Mucosa of descending colon (tissue), 3 donors: ENCODE data around the gene CMTM4. TPM values are rescaled to one million over a fixed set of nuclear protein-coding genes. Genes with fewer than 3 reads are reported as not detected.
A peak's percentile ranks its signal among the peaks of the same experiment; 100 is the strongest.

ENCODE experiments used
- ATAC-seq: fragments of 200-7000 bp; cut with Tn5 transposase; one replicate; pipeline ENCODE4 v1.9.1; 2020; ENCODE audit warnings: mild to moderate bottlenecking, moderate library complexity
- DNase-seq, 3 donors: peaks; one replicate each; pipeline ENCODE4 v3.0.0-alpha.2; 2020
- H3K36me3 ChIP-seq: fragments of 200-600 bp; one replicate; pipeline ENCODE4 v1.8.0; 2021; ENCODE audit warnings: low read depth, mild to moderate bottlenecking
- H3K4me1 ChIP-seq: fragments of 200-600 bp; one replicate; pipeline ENCODE4 v1.8.0; 2021; ENCODE audit warnings: low read depth, mild to moderate bottlenecking
- H3K4me3 ChIP-seq: fragments of 200-600 bp; one replicate; pipeline ENCODE4 v1.8.0; 2021; ENCODE audit warnings: mild to moderate bottlenecking
- H3K9me3 ChIP-seq: fragments of 200-600 bp; one replicate; pipeline ENCODE4 v1.8.0; 2021; ENCODE audit warnings: mild to moderate bottlenecking
- intact Hi-C, 2 donors: fragments of 100-400 bp; cut with DNase I in 1 of 2; cut with micrococcal nuclease in 1 of 2; formaldehyde crosslinking; loops; one replicate each; pipeline versions ENCODE4 v1.11.0 to v1.11.1; 2022; cut with DNase I, micrococcal nuclease
- total RNA-seq, 3 donors: library from RNA; stranded (reverse); fragmentation: NEBNext Ultra II Directional in 2 of 3; extraction: Animal tissue kit (Norgen Biotek cat#: 25700) in 2 of 3; gene quantifications; one replicate each; pipeline versions ENCODE4 v1.2.1 to v1.2.4, GENCODE V29; 2021 to 2023
- TF ChIP-seq, protein P1 (sequence below): fragments of 200-600 bp; IDR thresholded peaks from one replicate; pipeline ENCODE4 v1.8.0; 2022; ENCODE audit warnings: antibody characterized with exemption, mild to moderate bottlenecking
- donor health status: DM: no; HTN: no; CAD: no; lungs with moderate emphysema.
- donor health status: DM: no; HTN: no; CAD: no.
- donor health status: DM: no; HTN: yes; CAD: no.

The CMTM4 gene
- total RNA-seq, 3 donors from 2014 or later = 91.6 to 208 (median 155) TPM

DNA sequence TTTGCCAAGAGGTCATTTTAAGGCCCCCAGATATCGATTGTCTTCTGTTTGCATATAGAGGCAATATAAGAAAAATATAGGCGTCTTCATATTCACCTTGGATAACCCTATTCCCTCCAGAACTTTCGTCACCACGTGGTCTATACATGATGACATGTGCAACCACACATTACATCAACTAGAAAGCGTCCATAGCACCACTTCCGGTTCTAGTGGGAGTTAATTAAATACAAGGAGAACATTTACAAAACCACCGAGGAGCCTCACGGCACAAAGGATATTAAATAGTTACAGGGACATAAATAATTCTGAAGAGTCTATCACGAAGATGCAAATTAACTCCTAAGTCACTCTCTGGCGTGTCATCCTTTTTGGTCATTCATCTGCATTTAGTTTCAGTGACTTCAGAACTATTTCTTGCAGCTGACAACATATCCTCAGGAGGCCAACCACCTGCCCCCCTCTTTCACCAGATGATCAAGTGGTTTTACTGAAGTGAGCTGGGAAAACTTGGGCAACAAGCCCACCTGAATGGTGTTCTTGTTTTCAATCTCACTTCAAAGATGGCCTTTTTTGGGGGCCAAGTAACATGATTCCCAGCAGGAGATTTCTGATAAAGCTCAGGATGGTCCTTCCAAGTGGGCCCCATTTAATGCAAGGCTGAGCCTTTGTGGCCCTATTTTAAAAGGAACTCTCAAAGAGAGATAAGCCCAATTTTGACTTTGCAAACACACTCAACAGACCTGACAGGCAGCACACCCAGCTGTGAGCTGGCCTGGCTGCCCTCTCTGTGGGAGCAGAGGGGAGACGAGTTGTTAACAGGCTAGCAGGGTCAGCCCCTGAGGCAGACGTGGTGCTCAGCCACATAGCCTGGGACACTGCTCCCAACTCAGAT lies 76.8 kb downstream of the CMTM4 start:
- intact Hi-C loops = no loop called here
- H3K36me3 ChIP-seq = peaks cover 6% of the 10 kb centered on the region
- no peaks in the 10 kb centered on the region for H3K9me3 ChIP-seq
- no peak for ATAC-seq
- no peak overlapping the region for H3K4me3 ChIP-seq
- no peaks in the 10 kb centered on the region for H3K4me1 ChIP-seq
- TF ChIP-seq, protein P1, sequence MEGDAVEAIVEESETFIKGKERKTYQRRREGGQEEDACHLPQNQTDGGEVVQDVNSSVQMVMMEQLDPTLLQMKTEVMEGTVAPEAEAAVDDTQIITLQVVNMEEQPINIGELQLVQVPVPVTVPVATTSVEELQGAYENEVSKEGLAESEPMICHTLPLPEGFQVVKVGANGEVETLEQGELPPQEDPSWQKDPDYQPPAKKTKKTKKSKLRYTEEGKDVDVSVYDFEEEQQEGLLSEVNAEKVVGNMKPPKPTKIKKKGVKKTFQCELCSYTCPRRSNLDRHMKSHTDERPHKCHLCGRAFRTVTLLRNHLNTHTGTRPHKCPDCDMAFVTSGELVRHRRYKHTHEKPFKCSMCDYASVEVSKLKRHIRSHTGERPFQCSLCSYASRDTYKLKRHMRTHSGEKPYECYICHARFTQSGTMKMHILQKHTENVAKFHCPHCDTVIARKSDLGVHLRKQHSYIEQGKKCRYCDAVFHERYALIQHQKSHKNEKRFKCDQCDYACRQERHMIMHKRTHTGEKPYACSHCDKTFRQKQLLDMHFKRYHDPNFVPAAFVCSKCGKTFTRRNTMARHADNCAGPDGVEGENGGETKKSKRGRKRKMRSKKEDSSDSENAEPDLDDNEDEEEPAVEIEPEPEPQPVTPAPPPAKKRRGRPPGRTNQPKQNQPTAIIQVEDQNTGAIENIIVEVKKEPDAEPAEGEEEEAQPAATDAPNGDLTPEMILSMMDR = no peak
- DNase-seq = no peak

- ATAC-seq = peak; percentile 58
- Histone ChIP-seq H3K9me3 (no peaks in the 10 kb centered on the region), H3K36me3 (peaks cover 6% of the 10 kb centered on the region), H3K4me3 (no peak overlapping the region), H3K4me1 (no peaks in the 10 kb centered on the region)
- intact Hi-C loops = no loop called here
- no peak for DNase-seq
- TF ChIP-seq, protein P1 = no peak
Observed at GRCh38 chr16:66618588-66619375, 77.8 kb downstream of the CMTM4 start.

DNA sequence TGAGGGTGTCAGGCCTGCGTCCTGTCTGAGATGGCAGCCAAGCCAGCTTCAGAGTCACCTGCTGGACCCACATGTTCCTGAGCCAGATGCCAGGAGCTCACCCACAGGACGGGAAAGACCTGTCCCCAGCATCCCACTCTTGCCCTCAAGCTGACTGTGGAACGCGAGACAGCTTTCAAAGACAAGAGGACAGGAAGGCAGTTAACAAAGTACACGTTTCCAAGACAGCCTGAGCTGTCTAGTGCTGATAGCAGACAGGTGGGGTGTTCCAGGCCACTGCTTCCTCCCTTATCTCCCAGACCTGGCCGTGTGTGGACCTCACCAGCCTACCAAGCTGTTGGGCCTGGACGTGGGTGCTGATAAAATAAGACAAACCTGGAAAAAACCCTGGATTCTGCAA lies 78.8 kb downstream of the CMTM4 start:
- H3K4me1 ChIP-seq = no peaks in the 10 kb centered on the region
- TF ChIP-seq, protein P1 = no peak
- intact Hi-C loops = no loop called here
- ATAC-seq (no peak), DNase-seq (no peak)
- H3K36me3 ChIP-seq = peaks cover 6% of the 10 kb centered on the region
- H3K4me3 ChIP-seq = no peak overlapping the region
- no peaks in the 10 kb centered on the region for H3K9me3 ChIP-seq

DNA sequence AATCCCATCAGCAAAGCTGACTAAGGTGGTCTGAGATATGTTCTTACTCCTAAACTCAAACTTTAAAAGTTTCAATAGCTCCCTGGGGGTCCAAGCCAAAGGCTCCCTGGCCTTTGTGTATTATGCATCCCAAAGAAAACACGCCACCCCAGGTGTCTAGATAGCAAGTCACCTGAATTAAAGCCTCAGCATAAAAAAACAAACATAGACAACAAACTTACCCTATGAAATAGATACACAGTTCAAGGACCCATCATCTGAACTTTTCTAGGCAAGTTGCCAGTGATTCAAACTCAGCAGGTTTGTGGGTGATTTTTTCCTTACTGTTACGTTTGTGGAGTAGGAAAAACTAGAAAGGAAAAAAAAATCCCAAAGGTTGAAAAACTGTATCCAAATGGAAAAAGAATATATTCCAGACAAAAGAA lies 79.5 kb downstream of the CMTM4 start:
- intact Hi-C loops = no loop called here
- no peak for ATAC-seq
- DNase-seq = no peak
- H3K4me1 ChIP-seq = no peaks in the 10 kb centered on the region
- TF ChIP-seq, protein P1 = no peak
- H3K4me3 ChIP-seq = no peak overlapping the region
- peaks cover 4% of the 10 kb centered on the region for H3K36me3 ChIP-seq
- no peaks in the 10 kb centered on the region for H3K9me3 ChIP-seq

- Histone ChIP-seq H3K36me3 (no peaks in the 10 kb centered on the region), H3K9me3 (no peaks in the 10 kb centered on the region), H3K4me3 (no peak overlapping the region), H3K4me1 (no peaks in the 10 kb centered on the region)
- intact Hi-C loops = no loop called here
- no peak for ATAC-seq
- TF ChIP-seq, protein P1 = no peak
- no peak for DNase-seq
Observed at GRCh38 chr16:66616592-66616991, 80.0 kb downstream of the CMTM4 start.
